HL-60 (cell line): ENCODE results near the gene FGF22.

Experiments used
- DNase-seq, 2 experiments: peaks; one replicate each; pipeline ENCODE4 v3.0.0-alpha.2; 2010 to 2020; ENCODE audit warnings: low read depth in 1 of 2, low spot score in 1 of 2
- H3K27ac ChIP-seq: fragments of 250-450 bp; sonication (Bioruptor Pico); replicated peaks from 2 replicates; pipeline ENCODE4 v1.5.1; 2020; ENCODE audit warnings: mild to moderate bottlenecking, moderate library complexity
- H3K27me3 ChIP-seq: fragments of 250-450 bp; sonication (Bioruptor Pico); 2 replicates; pipeline ENCODE4 v1.5.1; 2021; ENCODE audit warnings: mild to moderate bottlenecking, moderate library complexity; ENCODE audit not compliant: insufficient read depth, poor library complexity, severe bottlenecking
- H3K4me3 ChIP-seq: replicated peaks from 2 replicates; pipeline ENCODE4 v1.5.1; 2011; ENCODE audit warnings: mild to moderate bottlenecking, control low read depth, low read length; ENCODE audit not compliant: insufficient read depth
- GABPA ChIP-seq: IDR thresholded peaks from 2 replicates; pipeline ENCODE4 v1.6.1; 2012; ENCODE audit warnings: low read depth
- POLR2AphosphoS5 ChIP-seq: IDR thresholded peaks from 2 replicates; pipeline ENCODE4 v1.6.1; 2012; ENCODE audit warnings: low read depth
- SPI1 ChIP-seq: IDR thresholded peaks from 2 replicates; pipeline ENCODE4 v1.6.1; 2012; ENCODE audit warnings: low read depth, mild to moderate bottlenecking, borderline replicate concordance
- TF ChIP-seq, protein P1 (sequence below): IDR thresholded peaks from one replicate; pipeline ENCODE4 v1.5.1; 2011; ENCODE audit warnings: low read length, control low read depth, inconsistent platforms; ENCODE audit not compliant: insufficient read depth
- TF ChIP-seq, protein P2 (sequence below): IDR thresholded peaks from 2 replicates; pipeline ENCODE4 v1.6.1; 2012; ENCODE audit warnings: low read depth; ENCODE audit not compliant: insufficient replicate concordance

The FGF22 gene

DNA sequence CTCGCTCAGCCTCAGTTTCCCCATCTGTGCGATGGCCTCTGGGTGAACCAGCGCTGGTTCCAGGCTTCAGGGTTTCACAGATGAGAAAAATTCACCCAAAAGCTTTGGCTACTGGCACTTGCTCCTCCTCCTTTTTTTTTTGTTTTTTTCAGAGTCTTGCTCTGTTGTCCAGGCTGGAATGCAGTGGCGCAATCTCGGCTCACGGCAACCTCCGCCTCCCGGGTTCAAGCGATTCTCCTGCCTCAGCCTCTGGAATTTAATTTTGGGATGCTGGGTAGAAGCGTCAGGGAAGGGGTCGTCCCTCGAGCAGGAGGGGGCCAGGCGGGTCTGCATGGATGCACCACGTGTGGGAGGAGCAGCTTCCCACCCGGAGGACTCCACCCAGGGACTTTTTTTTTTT lies 48.5 kb downstream of the FGF22 start:
- DNase-seq: no peak
- no peaks in the 10 kb centered on the region for H3K27me3 ChIP-seq
- TF ChIP-seq, protein P1, sequence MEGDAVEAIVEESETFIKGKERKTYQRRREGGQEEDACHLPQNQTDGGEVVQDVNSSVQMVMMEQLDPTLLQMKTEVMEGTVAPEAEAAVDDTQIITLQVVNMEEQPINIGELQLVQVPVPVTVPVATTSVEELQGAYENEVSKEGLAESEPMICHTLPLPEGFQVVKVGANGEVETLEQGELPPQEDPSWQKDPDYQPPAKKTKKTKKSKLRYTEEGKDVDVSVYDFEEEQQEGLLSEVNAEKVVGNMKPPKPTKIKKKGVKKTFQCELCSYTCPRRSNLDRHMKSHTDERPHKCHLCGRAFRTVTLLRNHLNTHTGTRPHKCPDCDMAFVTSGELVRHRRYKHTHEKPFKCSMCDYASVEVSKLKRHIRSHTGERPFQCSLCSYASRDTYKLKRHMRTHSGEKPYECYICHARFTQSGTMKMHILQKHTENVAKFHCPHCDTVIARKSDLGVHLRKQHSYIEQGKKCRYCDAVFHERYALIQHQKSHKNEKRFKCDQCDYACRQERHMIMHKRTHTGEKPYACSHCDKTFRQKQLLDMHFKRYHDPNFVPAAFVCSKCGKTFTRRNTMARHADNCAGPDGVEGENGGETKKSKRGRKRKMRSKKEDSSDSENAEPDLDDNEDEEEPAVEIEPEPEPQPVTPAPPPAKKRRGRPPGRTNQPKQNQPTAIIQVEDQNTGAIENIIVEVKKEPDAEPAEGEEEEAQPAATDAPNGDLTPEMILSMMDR: no peak
- TF ChIP-seq POLR2AphosphoS5: no peak
- TF ChIP-seq GABPA: no peak
- TF ChIP-seq SPI1: no peak
- TF ChIP-seq, protein P2, sequence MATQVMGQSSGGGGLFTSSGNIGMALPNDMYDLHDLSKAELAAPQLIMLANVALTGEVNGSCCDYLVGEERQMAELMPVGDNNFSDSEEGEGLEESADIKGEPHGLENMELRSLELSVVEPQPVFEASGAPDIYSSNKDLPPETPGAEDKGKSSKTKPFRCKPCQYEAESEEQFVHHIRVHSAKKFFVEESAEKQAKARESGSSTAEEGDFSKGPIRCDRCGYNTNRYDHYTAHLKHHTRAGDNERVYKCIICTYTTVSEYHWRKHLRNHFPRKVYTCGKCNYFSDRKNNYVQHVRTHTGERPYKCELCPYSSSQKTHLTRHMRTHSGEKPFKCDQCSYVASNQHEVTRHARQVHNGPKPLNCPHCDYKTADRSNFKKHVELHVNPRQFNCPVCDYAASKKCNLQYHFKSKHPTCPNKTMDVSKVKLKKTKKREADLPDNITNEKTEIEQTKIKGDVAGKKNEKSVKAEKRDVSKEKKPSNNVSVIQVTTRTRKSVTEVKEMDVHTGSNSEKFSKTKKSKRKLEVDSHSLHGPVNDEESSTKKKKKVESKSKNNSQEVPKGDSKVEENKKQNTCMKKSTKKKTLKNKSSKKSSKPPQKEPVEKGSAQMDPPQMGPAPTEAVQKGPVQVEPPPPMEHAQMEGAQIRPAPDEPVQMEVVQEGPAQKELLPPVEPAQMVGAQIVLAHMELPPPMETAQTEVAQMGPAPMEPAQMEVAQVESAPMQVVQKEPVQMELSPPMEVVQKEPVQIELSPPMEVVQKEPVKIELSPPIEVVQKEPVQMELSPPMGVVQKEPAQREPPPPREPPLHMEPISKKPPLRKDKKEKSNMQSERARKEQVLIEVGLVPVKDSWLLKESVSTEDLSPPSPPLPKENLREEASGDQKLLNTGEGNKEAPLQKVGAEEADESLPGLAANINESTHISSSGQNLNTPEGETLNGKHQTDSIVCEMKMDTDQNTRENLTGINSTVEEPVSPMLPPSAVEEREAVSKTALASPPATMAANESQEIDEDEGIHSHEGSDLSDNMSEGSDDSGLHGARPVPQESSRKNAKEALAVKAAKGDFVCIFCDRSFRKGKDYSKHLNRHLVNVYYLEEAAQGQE: no peak
- no peak overlapping the region for H3K4me3 ChIP-seq
- no peak overlapping the region for H3K27ac ChIP-seq

DNA sequence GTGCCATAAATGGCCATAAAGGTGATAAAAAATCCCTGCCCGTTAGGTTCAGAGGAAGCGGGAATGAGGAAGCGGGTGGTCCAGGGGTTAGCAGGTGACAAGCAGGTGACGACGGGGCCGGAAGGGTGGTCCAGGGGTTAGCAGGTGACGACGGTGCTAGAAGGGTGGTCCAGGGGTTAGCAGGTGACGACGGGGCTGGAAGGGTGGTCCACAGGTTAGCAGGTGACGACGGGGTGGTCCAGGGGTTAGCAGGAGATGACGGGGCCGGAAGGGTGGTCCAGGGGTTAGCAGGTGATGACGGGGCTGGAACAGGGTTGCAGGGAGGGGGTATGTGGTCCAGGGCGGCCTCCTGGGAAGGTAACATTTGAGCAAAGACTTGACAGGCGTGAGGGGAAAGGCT lies 49.3 kb downstream of the FGF22 start:
- TF ChIP-seq GABPA (no peak), SPI1 (no peak), POLR2AphosphoS5 (no peak)
- TF ChIP-seq, protein P2: no peak
- TF ChIP-seq, protein P1: no peak
- no peak for DNase-seq
- H3K27me3 ChIP-seq: no peaks in the 10 kb centered on the region
- H3K27ac ChIP-seq: no peak overlapping the region
- no peak overlapping the region for H3K4me3 ChIP-seq

DNA sequence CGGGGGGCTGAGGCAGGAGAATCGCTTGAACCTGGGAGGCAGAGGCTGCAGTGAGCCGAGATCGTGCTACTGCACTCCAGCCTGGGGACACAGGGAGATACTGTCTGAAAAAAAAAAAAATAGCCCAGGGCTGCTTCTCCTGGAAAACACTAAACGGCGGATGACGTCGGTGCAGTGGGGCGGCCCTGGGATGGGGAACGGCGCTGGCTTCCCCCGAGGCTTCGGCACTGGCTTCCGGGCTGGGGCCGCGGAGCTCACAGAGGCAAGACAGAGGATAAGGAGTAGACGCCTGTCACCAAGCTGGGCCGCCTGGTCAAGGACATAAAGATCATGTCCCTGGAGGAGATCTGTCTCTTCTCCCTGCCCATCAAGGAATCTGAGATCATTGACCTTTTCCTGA lies 50.5 kb downstream of the FGF22 start:
- Histone ChIP-seq H3K4me3 (no peak overlapping the region), H3K27me3 (no peaks in the 10 kb centered on the region), H3K27ac (no peak overlapping the region)
- no peak for DNase-seq
- TF ChIP-seq POLR2AphosphoS5: no peak
- TF ChIP-seq, protein P1: no peak
- no peak for TF ChIP-seq GABPA
- TF ChIP-seq, protein P2: no peak
- no peak for TF ChIP-seq SPI1
